HL-60 (cell line): Measurements from ENCODE around the gene GAL3ST1.
"Not testable (repeated sequence)": the region's sequence is repeated elsewhere in the genome, so short reads cannot be mapped to it uniquely, and the experiment has no call there.

Experiments used
- DNase-seq, 2 experiments: peaks; one replicate each; pipeline ENCODE4 v3.0.0-alpha.2; 2010 to 2020; ENCODE audit warnings: low read depth in 1 of 2, low spot score in 1 of 2
- H3K27ac ChIP-seq: fragments of 250-450 bp; sonication (Bioruptor Pico); replicated peaks from 2 replicates; pipeline ENCODE4 v1.5.1; 2020; ENCODE audit warnings: mild to moderate bottlenecking, moderate library complexity
- H3K27me3 ChIP-seq: fragments of 250-450 bp; sonication (Bioruptor Pico); 2 replicates; pipeline ENCODE4 v1.5.1; 2021; ENCODE audit warnings: mild to moderate bottlenecking, moderate library complexity; ENCODE audit not compliant: insufficient read depth, poor library complexity, severe bottlenecking
- H3K4me3 ChIP-seq: replicated peaks from 2 replicates; pipeline ENCODE4 v1.5.1; 2011; ENCODE audit warnings: mild to moderate bottlenecking, control low read depth, low read length; ENCODE audit not compliant: insufficient read depth
- GABPA ChIP-seq: IDR thresholded peaks from 2 replicates; pipeline ENCODE4 v1.6.1; 2012; ENCODE audit warnings: low read depth
- POLR2AphosphoS5 ChIP-seq: IDR thresholded peaks from 2 replicates; pipeline ENCODE4 v1.6.1; 2012; ENCODE audit warnings: low read depth
- SPI1 ChIP-seq: IDR thresholded peaks from 2 replicates; pipeline ENCODE4 v1.6.1; 2012; ENCODE audit warnings: low read depth, mild to moderate bottlenecking, borderline replicate concordance
- TF ChIP-seq, protein P1 (sequence below): IDR thresholded peaks from one replicate; pipeline ENCODE4 v1.5.1; 2011; ENCODE audit warnings: low read length, control low read depth, inconsistent platforms; ENCODE audit not compliant: insufficient read depth
- TF ChIP-seq, protein P2 (sequence below): IDR thresholded peaks from 2 replicates; pipeline ENCODE4 v1.6.1; 2012; ENCODE audit warnings: low read depth; ENCODE audit not compliant: insufficient replicate concordance

Gene GAL3ST1

DNA sequence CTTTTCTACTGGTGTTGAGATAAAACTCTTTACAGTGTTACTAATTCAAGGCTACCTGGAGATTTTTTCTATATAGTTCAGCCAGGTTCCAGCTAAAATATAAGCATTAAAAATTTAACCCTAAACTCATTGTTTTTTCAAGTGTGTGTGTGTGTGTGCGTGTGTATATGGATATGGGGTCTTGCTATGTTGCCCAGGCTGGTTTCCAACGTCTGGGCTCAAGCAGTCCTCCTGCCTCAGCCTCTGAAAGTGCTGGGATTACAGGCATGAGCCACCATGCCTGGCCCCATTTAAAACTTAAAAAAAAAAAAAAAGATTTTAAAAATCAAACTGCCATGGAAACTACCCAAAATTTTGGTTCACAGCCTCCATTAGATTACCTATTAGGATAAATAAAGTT is 21.7 kb upstream of the GAL3ST1 start:
- no peak for DNase-seq
- H3K27ac ChIP-seq = no peak overlapping the region
- H3K4me3 ChIP-seq = no peak overlapping the region
- peaks cover 3% of the 10 kb centered on the region for H3K27me3 ChIP-seq
- TF ChIP-seq POLR2AphosphoS5 = no peak
- TF ChIP-seq GABPA = no peak
- TF ChIP-seq, protein P1, sequence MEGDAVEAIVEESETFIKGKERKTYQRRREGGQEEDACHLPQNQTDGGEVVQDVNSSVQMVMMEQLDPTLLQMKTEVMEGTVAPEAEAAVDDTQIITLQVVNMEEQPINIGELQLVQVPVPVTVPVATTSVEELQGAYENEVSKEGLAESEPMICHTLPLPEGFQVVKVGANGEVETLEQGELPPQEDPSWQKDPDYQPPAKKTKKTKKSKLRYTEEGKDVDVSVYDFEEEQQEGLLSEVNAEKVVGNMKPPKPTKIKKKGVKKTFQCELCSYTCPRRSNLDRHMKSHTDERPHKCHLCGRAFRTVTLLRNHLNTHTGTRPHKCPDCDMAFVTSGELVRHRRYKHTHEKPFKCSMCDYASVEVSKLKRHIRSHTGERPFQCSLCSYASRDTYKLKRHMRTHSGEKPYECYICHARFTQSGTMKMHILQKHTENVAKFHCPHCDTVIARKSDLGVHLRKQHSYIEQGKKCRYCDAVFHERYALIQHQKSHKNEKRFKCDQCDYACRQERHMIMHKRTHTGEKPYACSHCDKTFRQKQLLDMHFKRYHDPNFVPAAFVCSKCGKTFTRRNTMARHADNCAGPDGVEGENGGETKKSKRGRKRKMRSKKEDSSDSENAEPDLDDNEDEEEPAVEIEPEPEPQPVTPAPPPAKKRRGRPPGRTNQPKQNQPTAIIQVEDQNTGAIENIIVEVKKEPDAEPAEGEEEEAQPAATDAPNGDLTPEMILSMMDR = no peak
- TF ChIP-seq, protein P2, sequence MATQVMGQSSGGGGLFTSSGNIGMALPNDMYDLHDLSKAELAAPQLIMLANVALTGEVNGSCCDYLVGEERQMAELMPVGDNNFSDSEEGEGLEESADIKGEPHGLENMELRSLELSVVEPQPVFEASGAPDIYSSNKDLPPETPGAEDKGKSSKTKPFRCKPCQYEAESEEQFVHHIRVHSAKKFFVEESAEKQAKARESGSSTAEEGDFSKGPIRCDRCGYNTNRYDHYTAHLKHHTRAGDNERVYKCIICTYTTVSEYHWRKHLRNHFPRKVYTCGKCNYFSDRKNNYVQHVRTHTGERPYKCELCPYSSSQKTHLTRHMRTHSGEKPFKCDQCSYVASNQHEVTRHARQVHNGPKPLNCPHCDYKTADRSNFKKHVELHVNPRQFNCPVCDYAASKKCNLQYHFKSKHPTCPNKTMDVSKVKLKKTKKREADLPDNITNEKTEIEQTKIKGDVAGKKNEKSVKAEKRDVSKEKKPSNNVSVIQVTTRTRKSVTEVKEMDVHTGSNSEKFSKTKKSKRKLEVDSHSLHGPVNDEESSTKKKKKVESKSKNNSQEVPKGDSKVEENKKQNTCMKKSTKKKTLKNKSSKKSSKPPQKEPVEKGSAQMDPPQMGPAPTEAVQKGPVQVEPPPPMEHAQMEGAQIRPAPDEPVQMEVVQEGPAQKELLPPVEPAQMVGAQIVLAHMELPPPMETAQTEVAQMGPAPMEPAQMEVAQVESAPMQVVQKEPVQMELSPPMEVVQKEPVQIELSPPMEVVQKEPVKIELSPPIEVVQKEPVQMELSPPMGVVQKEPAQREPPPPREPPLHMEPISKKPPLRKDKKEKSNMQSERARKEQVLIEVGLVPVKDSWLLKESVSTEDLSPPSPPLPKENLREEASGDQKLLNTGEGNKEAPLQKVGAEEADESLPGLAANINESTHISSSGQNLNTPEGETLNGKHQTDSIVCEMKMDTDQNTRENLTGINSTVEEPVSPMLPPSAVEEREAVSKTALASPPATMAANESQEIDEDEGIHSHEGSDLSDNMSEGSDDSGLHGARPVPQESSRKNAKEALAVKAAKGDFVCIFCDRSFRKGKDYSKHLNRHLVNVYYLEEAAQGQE = no peak
- TF ChIP-seq SPI1 = no peak

DNA sequence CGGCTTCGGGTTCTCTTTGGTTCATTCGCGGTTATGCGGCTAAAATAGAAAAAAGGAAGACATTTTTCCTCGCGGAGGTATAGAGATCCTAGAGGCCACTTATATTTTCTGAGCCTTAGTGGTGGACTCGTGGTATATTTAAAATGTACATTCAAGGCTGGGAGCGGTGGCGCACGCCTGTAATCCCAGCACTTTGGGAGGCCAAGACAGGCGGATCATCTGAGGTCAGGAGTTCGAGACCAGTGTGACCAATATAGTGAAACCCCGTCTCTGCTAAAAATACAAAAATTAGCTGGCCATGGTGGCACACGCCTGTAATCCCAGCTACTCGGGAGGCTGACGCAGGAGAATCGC is 17.9 kb upstream of the GAL3ST1 start:
- not testable (repeated sequence) for DNase-seq, H3K27ac ChIP-seq, H3K27me3 ChIP-seq
- H3K4me3 ChIP-seq = peak overlapping the region; percentile 9; the same call in 1 of the 2 replicates

DNA sequence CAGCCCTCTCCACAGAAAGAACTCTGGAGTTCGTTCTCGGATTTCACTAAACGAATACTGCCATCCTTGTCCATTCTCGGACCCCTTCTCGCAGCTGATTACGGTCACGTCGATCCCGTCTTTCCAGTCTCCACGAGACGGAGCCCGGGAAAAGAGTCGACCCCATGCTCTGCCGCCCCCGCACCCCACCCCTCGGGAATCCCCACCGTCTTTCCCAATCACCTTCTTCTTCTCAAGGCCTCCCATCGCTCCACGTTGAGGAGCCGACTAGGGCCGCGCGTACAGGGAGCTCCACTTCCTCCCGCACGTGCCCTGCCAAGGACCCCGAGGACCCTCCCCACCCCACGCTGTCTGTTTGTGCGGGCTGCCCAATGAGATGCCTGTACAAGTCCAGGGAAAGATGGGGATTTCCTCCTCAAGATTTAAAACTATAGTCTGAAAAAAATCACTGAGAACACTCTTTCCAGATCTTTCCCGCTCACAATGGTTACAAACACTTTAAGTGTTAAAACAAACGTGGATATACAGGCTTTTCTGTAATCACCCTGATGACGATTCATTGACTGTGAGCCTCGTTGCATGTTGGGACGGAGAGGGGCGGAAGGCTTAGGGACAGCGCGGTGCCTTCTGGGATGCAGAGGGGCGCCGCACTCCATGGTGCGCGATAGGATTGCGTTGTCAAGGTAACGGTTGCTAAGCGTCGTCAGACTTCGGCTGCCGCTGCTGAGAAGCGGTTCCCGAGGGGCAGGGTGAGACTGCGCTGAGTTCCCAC is 17.3 kb upstream of the GAL3ST1 start, which contains the start of gene PES1:
PES1 (minus strand) TSS at position 323 of the 772 bp plus-strand sequence; CDS start at position 246, 77 bp downstream.
- peak within 1 kb of the TSS; percentile 90 for H3K27ac ChIP-seq
- peaks cover 3% of the 10 kb centered on the region for H3K27me3 ChIP-seq
- TF ChIP-seq, protein P2 = no peak
- TF ChIP-seq SPI1 (peak; percentile 82), POLR2AphosphoS5 (peak; percentile 87), GABPA (no peak)
- TF ChIP-seq, protein P1 = no peak
- H3K4me3 ChIP-seq = peak within 1 kb of the TSS; percentile 89
- peak; percentile 97 to 99 for DNase-seq

DNA sequence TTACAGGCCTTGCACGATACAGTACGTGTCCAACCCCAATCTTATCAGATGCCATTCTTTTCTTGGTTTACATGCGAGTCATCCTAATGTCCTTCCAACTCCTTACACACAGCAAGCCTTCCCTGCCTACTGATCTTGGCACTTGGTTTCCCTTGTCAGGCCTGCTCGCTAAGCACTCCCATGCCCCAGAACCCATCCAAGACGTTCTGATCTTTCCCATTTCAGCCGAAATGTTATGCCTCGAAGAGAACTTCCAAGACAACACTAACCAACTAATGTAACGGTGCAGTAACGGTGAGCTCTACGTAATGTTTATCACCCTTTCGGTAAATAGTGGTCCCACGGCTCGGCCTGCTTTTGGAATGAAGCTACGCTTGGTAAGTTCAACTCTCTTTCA is 16.7 kb upstream of the GAL3ST1 start:
- DNase-seq = no peak
- TF ChIP-seq SPI1 (no peak), GABPA (no peak)

More for the DNA sequence above, 16.7 kb upstream of the GAL3ST1 start:
- H3K27ac ChIP-seq = peak overlapping the region; percentile 90
- peak overlapping the region; percentile 89 for H3K4me3 ChIP-seq
- peaks cover 3% of the 10 kb centered on the region for H3K27me3 ChIP-seq
